Left ventricle myocardium inferior (tissue), 1 donor: ENCODE measurements around the gene WDCP. TPM values are rescaled to one million over a fixed set of nuclear protein-coding genes. Genes with fewer than 3 reads are reported as not detected.
"Not testable (repeated sequence)": the region's sequence is repeated elsewhere in the genome, so short reads cannot be mapped to it uniquely, and the experiment has no call there.

ENCODE experiments used
- DNase-seq: peaks from one replicate; pipeline ENCODE4 v3.0.0-alpha.2; 2020
- H3K27ac ChIP-seq: fragments of 200-600 bp; replicated peaks from 2 replicates; pipeline ENCODE4 v1.8.0; 2021
- H3K27me3 ChIP-seq: fragments of 200-600 bp; 2 replicates; pipeline ENCODE4 v1.8.0; 2021; ENCODE audit warnings: low read depth
- H3K36me3 ChIP-seq: fragments of 200-600 bp; 2 replicates; pipeline ENCODE4 v1.8.0; 2021
- H3K4me1 ChIP-seq: fragments of 200-600 bp; 2 replicates; pipeline ENCODE4 v1.8.0; 2021
- H3K4me3 ChIP-seq: fragments of 200-600 bp; 2 replicates; pipeline ENCODE4 v1.8.0; 2021; ENCODE audit warnings: mild to moderate bottlenecking, moderate library complexity
- H3K9me3 ChIP-seq: fragments of 200-600 bp; replicated peaks from 2 replicates; pipeline ENCODE4 v1.8.0; 2021
- CTCF ChIP-seq: fragments of 200-600 bp; IDR thresholded peaks from 2 replicates; pipeline ENCODE4 v1.8.0; 2021; ENCODE audit warnings: antibody characterized with exemption, mild to moderate bottlenecking, borderline replicate concordance
- intact Hi-C: fragments of 100-400 bp; cut with micrococcal nuclease; formaldehyde crosslinking; loops from one replicate; pipeline ENCODE4 v1.11.0; 2022
- total RNA-seq: library from RNA; stranded (reverse); fragmentation: NEBNext Ultra II Directional; extraction: Animal tissue kit (Norgen Biotek cat#: 25700); gene quantifications from one replicate; pipeline ENCODE4 v1.2.1, GENCODE V29; 2021
- donor health status: DM: no; HTN: yes; CAD: no; lungs with severe emphysema.

WDCP gene
- total RNA-seq, 1 donor from 2014 or later: 8.6 TPM

- Histone ChIP-seq H3K27ac (no peak overlapping the region), H3K4me1 (no peaks in the 10 kb centered on the region), H3K4me3 (no peak overlapping the region), H3K27me3 (peaks cover 3% of the 10 kb centered on the region), H3K36me3 (peaks cover 4% of the 10 kb centered on the region), H3K9me3 (no peaks in the 10 kb centered on the region)
- TF ChIP-seq CTCF: no peak
- intact Hi-C loops: no loop called here
- DNase-seq: no peak
These were observed 29.5 kb downstream of the WDCP start for GRCh38 chr2:24017711-24018110.

DNA sequence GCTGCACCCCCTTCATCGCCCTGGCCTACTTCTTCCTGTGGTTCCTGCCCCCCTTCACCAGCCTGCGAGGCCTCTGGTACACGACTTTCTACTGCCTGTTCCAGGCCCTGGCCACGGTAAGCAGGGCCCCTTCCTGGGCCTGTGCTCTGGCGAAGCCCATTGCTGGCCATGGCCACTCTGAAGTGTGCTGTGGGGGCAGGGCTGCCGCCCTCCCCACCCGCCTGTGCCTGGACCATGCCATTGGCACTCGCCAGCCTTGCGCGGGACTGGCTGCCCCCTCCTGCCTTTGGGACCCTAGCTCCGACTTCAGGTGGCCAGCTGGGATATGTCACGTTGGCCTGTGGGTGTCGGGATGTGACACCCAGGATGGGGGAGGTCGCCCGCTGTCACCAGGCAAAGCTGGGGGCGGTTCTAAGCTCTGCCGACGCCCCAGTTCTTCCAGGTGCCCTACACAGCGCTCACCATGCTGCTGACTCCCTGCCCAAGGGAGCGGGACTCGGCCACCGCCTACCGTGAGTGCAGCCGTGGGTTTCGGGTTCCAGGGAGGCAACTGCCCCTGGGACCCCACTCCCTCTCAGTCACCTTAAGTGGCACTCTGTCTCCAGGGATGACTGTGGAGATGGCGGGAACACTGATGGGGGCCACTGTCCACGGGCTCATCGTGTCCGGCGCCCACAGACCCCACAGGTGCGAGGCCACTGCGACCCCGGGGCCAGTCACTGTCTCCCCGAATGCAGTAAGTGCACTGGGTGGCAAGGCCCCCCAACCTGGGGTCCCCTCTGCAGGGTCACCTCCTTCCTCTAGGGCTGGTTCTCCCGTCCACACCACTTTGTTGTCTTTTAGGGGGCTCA lies 30.1 kb downstream of the WDCP start:
- no peak for DNase-seq
- Histone ChIP-seq H3K36me3 (no peaks in the 10 kb centered on the region), H3K9me3 (no peaks in the 10 kb centered on the region), H3K27me3 (peaks cover 9% of the 10 kb centered on the region), H3K4me3 (no peak overlapping the region), H3K4me1 (no peaks in the 10 kb centered on the region), H3K27ac (no peak overlapping the region)
- intact Hi-C loops: no loop called here
- no peak for TF ChIP-seq CTCF

- intact Hi-C loops: no loop called here
- Histone ChIP-seq H3K9me3 (no peaks in the 10 kb centered on the region), H3K4me1 (no peaks in the 10 kb centered on the region), H3K27me3 (peaks cover 14% of the 10 kb centered on the region), H3K27ac (no peak overlapping the region), H3K4me3 (no peak overlapping the region), H3K36me3 (no peaks in the 10 kb centered on the region)
- no peak for DNase-seq
- TF ChIP-seq CTCF: no peak
These were observed 30.8 kb downstream of the WDCP start for GRCh38 chr2:24016376-24016761.

- TF ChIP-seq CTCF: no peak
- no peak for DNase-seq
- intact Hi-C loops: no loop called here
- Histone ChIP-seq H3K27ac (no peak overlapping the region), H3K4me3 (no peak overlapping the region), H3K4me1 (no peaks in the 10 kb centered on the region), H3K36me3 (no peaks in the 10 kb centered on the region), H3K9me3 (no peaks in the 10 kb centered on the region), H3K27me3 (peaks cover 20% of the 10 kb centered on the region)
These were observed 31.4 kb downstream of the WDCP start for GRCh38 chr2:24015562-24016375.

- H3K4me3 ChIP-seq, H3K9me3 ChIP-seq, H3K27ac ChIP-seq, intact Hi-C loops, H3K4me1 ChIP-seq, H3K36me3 ChIP-seq, DNase-seq: not testable (repeated sequence)
- H3K27me3 ChIP-seq: peaks cover 29% of the 10 kb centered on the region
These were observed 32.3 kb downstream of the WDCP start for GRCh38 chr2:24014902-24015301.
